Measurements from ENCODE around the gene CAMK1D.
A peak's percentile ranks its signal among the peaks of the same experiment; 100 is the strongest.

The CAMK1D gene

GRCh38 chr10:12600652-12601051, 251.3 kb downstream of the CAMK1D start:
- no peak for DNase-seq

DNA sequence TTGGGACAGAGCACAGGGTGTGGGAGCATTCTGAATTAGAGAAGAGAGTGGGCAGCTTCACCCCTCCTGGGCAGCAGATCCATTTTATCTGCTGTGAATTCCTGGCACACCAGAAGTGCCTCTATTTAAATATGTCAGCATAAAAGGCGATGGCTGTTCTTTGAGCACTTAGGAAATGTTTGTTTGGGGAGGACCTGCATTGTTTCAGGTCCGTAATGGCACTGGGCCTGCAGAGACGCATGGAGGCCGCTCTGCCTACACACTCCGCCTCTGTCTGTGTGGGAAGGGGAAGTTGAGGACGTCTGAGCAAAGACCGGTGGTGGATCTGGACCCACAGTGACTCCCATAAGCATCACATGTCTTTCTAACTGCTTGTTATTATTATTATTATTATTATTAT, 253.2 kb downstream of the CAMK1D start:
- no peak for DNase-seq

DNA sequence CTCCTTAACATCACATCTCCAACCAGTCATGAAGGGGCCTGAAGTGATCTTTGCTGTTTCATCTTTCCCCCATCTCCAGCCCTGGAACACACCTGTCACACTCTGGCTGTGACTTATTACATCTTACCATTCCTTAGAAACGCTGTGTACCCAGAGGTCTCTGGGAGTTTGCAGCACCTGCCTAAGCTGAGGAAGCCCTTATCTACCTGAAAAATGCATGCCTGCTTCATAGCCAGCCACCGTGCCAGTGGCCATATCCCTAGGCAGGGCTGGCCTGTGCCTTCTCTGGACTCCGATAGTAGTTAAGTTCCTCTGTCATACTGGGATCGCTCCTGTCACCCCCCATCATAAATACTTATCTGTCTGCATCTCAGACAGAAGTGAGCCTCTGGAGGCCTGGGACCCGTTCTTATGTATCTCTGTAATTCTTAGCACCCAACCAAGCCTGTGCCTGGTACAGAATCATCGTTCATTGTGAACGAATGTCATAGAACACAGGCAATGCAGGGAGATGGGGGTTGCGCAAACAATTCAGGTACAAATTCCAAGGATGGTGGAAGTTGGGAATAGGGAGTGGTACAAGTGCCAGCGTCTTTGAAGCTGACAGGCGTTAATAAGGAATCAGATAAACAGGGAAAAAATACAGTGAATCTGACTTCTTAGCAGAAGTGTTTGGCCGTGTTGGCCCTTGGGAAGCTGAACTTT, 254.6 kb downstream of the CAMK1D start:
- no peak for DNase-seq

GRCh38 chr10:12605580-12606405, 256.4 kb downstream of the CAMK1D start:
- peak in 2 of 4 experiments; percentile 14 to 15 for DNase-seq

DNA sequence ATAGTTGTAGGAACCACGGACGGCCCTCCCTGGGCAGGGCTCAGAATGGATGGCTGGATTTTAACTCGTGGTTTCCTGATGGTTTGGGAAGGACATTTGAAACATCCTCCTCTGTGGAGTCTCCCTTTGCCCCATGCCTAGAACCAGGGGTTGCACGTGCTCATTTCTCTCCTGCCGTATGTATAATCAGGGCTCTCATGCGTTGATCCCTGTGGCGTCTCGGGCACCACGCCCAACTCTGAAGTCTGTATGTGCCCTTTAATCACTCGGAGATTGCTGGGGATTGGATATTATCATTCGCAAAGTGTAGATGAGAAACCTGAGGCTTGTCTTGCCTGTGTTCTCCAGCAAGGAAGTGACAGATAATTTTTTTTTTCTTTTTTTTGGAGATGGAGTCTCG, 257.1 kb downstream of the CAMK1D start:
- DNase-seq: no peak

- no peak for DNase-seq
These were observed 259.4 kb downstream of the CAMK1D start for GRCh38 chr10:12608761-12609160.

- no peak for DNase-seq
These were observed 260.1 kb downstream of the CAMK1D start for GRCh38 chr10:12609435-12609834.

DNA sequence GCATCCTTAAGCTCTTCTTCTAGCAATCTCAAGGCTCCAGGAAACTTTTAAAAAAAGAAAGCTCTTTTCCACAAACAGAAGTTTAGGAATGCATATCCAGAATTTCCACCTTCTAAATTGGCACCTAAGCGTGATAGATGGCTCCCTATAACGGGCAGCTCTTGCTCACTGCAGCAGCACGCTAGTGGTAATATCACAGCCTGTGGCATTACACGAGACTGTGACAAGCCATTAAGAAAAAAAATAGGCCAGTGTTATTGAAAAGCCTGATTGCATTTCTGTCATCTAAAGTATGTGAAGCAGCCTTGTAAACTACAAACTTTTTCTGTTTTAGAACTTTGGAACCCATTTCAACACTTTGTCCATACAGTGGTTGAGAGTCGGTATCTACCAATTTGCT, 263.8 kb downstream of the CAMK1D start:
- no peak for DNase-seq

DNA sequence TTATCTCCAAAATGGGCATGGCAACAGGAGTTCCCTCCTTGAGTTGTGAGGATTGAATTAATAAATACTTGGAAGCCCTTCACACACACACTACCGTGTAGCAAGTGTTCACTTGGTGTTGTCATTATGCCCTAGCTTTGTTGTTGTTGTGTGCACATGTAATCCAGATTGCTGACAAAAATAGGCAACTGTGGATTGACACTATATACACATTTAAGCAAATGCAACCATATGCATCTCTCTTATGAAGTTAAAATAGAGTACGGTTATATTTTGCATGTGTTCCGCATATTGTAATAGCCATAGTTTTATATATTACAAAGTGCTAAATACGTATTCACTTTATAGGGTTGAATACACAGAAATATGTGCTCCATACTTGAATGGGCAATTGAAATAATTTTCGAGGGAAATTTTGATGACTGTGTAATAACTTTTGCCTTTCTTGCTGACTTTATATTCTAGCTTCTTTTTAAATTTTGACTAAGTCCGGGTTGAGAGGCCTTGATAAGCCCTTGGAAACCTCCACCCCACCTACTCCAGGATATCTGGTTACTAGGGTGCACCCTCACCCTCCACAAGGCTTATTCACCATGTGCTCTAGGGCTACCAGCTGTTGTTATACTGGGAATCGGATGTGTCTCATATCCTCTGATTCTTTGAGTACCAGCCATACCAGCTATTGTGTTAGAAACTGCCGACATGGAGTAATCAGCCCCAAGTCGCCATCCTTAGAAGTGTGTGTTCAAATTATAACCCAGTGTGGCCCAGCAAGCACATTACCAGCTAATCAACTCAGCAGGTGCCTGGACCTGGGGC, 265.0 kb downstream of the CAMK1D start:
- DNase-seq: no peak

DNA sequence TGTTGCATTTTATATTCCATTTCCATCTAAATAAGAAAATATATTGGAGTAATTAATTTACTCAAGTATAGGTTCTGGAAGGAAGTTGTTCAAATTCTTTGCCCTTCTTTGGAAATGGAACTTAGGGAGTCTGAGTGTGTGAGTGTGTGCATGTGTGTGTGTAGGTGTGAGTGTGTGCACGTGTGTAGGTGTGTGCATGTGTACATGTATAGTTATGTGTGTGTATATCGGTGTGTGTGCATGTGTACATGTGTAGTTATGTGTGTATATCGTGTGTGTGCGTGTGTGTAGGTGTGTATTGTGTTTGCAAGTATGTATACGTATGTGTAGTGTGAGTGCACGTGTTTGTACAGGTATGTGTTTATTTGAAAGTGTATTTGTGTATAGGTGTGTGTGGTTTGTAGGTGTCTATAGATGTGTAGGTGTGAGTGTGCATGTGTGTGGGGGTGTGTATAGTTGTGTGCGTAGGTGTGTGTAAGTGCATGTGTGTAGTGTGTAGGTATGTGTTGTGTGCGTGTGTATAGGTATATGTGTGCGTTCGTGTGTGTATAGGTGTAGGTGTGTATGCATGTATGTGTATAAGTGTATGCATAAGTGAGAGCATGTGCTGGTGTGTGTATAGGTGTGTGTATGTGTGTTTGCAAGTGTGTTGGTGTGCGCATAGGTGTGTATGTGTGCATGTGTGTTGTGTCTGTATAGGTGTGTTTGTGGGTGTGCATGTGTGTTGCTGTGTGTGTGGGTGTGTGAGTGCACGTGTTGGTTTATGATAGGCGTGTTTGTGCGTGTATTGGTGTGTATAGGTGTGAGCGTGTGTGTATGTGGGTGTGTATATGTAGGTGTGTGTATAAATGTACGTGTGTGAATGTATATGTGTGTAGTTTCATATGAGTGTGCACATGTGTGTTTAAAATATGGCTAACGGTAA, 266.2 kb downstream of the CAMK1D start:
- no peak for DNase-seq

GRCh38 chr10:12617191-12618175, 268.1 kb downstream of the CAMK1D start:
- no peak for DNase-seq

GRCh38 chr10:12622016-12622415, 272.7 kb downstream of the CAMK1D start:
- no peak for DNase-seq

DNA sequence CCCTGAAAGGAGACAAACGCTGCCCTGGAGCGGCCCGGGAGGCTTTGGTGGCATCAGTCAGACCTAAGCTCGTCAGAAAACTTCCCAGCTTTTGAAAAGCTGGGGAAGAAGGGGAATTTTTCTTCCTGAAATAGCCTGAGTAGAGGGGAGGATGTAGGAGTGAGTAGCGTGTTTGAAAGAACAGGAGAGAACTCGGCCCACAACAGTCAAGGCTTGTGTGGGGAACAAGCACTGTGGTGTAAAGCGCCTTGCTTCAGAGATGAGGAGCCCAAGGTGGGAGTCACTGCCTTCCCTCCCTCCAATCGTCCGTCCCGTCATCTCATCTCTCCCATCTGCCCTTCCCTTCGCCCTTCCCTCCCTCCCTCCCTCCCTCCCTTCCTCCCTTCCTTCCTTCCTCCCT, 273.3 kb downstream of the CAMK1D start:
- no peak for DNase-seq

GRCh38 chr10:12625393-12626023, 276.2 kb downstream of the CAMK1D start:
- DNase-seq: no peak

DNA sequence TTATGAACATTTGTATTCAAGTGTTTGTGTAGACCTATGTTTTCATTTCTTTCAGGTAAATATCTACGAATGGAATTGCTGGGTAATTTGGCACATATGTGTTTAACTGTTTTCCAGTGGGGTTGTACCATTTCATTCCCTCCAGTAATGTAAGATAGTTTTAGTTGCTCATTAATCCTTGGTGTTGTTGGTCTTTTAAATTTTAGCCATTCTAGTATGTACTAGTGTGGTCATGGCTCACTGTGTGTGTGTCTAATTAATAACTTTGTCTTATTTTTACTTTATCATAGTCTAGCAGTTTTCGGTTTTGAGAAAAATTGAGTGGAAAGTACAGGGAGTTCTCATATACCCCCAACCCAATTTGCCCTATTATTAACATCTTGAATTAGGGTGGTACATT, 278.8 kb downstream of the CAMK1D start:
- no peak for DNase-seq

DNA sequence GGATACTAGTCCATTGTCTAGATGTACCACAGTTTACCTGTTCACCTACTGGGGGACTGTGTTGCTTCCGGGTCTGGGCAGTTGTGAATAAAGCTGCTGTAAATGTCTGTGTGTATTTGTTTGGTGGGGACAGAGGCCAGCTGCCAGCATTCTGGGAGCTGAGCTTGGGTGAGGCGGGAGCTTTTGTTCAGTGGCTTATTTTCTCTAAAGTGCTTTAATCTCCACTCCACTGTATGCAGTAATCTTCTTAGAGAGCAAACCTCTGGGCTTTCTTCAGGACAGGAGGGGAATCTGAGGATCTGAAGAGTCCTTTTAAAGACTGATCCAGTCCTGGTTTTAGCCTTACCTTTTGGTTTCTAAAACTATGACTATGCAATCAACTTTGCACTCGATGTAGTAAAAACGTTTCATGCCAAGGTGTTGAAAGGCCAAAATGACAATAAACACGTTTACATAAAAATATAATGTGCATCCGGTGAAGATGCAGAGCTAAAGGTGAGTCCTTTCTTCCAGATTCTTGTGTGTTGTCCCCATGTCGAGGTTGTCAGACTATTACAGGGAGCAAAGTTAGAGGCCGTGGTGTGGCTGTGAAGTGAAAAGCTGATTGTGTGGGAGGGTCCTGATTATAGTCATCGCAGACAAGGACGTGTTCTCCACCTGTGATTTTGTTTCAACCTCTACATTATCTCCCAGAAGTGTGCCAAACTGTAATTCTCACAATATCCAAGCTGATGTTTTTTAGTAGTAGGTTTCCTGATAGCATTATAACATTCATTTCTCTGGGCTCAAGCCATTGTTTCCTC, 279.8 kb downstream of the CAMK1D start:
- no peak for DNase-seq

- no peak for DNase-seq
These were observed 280.4 kb downstream of the CAMK1D start for GRCh38 chr10:12629767-12630165.

- DNase-seq: no peak
These were observed 281.9 kb downstream of the CAMK1D start for GRCh38 chr10:12631216-12631615.

DNA sequence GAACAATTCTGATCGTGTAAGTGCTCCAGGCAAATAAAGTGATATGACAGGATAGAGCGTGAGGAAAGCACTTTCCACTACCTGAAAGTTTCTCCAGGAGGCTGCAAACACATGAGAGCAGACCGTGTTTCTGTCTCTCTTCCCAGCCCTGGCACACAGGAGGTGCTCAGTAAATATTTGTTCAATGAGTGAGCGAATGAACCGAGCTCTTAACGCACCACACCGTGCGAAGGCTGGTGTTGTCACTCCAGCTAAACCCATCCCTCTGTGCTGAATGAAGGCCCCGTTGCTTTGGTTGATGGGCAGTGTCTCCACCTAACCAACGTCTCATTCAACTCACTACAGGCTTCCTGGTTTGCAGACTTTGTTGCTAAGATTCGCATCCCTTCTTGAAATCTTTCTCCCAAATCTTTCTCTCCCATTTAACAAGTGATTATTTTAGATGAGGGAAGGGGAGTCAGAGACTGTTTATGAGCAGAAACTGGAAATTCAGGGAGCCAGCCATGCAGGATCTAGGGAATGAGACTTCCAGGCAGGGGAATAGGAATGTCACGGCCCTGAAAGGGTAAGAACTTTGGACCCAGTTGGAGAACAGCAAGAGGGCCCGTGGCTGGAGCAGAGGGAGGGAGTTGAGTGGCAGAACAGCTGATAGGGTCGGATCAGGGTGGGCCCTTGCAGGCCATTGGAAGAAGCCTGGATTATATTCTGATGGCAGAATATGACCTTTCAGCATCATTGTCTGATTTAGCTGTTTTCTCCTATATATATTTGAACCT, 282.6 kb downstream of the CAMK1D start:
- DNase-seq: no peak
